ENCODE results near the gene C4orf51. TPM values are rescaled to one million over a fixed set of nuclear protein-coding genes. Genes with fewer than 3 reads are reported as not detected.

Gene C4orf51
- total RNA-seq, 1 experiment from 2014 or later = not detected

DNA sequence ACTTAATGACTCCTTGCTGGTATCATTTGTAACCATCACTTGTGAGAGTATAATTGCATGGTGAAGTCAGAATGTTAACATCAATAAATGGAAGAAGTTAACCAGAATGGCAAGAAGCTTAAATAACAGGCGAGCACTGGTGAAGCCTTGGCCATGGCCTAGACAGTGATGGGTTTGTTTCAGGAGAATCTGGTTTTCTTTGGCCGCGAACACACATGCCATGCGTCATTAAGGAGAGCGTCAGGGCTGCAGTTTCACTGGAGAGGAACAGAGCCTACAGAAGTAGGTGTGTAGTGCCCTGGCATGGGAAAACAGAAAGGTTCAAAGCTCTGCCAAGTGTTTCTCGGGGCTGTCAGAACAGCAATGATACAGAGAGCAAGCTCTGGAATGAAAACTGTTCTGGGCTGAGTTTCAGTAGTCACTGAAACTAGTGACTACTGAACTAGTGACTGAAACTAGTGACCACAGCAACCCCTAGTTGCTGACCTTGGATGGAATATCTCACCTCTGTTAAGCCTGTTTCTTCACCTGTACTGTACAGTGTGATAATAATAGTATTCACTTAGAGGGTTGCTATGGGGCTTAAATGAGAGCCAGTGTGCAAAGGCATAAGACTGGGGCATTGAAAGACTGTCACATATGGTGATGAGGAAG, 93.8 kb downstream of the C4orf51 start:
- POLR2A ChIA-PET (ENCODE audit: low non-redundant PET) = no interaction called here
- no peak overlapping the region for H3K4me3 ChIP-seq (ENCODE audit: low read depth, low read length, poor library complexity, severe bottlenecking)
- H3K27ac ChIP-seq (ENCODE audit: low read depth, low read length, poor library complexity, severe bottlenecking) = no peak overlapping the region
- H3K27me3 ChIP-seq (replicated peaks; ENCODE audit: insufficient read depth, low read depth, low read length, poor library complexity) = no peaks in the 10 kb centered on the region
- H3K4me1 ChIP-seq (ENCODE audit: insufficient read depth, low read length, poor library complexity, severe bottlenecking) = no peaks in the 10 kb centered on the region
- CTCF ChIA-PET = no interaction called here
- no peaks in the 10 kb centered on the region for H3K9me3 ChIP-seq (ENCODE audit: low read depth, low read length, poor library complexity, severe bottlenecking)
- no TSS peak for BruUV-seq (replicated peaks)
- H3K36me3 ChIP-seq (ENCODE audit: insufficient read depth, low read length, poor library complexity, severe bottlenecking) = peaks cover 12% of the 10 kb centered on the region
- DNase-seq (ENCODE audit: low spot score) = no peak
- intact Hi-C loops (cut with micrococcal nuclease; ENCODE audit: unreplicated experiment) = no loop called here
- TF ChIP-seq EZH2 (IDR thresholded peaks at IDR 0.05; ENCODE audit: borderline replicate concordance, low read depth, low read length, poor library complexity, severe bottlenecking) = no peak
- TF ChIP-seq, protein P1, sequence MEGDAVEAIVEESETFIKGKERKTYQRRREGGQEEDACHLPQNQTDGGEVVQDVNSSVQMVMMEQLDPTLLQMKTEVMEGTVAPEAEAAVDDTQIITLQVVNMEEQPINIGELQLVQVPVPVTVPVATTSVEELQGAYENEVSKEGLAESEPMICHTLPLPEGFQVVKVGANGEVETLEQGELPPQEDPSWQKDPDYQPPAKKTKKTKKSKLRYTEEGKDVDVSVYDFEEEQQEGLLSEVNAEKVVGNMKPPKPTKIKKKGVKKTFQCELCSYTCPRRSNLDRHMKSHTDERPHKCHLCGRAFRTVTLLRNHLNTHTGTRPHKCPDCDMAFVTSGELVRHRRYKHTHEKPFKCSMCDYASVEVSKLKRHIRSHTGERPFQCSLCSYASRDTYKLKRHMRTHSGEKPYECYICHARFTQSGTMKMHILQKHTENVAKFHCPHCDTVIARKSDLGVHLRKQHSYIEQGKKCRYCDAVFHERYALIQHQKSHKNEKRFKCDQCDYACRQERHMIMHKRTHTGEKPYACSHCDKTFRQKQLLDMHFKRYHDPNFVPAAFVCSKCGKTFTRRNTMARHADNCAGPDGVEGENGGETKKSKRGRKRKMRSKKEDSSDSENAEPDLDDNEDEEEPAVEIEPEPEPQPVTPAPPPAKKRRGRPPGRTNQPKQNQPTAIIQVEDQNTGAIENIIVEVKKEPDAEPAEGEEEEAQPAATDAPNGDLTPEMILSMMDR (conservative IDR thresholded peaks at IDR 0.05; ENCODE audit: low read depth, low read length) = no peak

DNA sequence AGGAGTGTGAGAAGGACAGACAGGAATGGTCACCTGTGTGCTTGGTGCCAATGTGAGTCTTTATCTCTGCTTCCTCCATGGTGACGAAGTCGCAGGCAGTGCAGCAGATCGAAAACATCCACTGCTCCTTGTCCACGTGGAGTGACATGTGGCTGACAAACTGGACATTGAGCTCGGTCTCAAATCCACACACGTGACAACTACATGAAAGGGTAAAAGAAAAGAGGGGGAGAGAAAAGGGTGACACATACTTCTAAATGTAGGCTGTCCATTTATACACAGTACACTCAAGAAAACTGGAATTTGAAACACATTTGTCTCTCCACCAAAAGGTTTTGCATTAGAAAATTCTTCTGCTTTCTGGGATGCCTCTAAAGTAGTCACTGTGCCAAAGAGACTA, 94.5 kb downstream of the C4orf51 start:
- CTCF ChIA-PET = no interaction called here

DNA sequence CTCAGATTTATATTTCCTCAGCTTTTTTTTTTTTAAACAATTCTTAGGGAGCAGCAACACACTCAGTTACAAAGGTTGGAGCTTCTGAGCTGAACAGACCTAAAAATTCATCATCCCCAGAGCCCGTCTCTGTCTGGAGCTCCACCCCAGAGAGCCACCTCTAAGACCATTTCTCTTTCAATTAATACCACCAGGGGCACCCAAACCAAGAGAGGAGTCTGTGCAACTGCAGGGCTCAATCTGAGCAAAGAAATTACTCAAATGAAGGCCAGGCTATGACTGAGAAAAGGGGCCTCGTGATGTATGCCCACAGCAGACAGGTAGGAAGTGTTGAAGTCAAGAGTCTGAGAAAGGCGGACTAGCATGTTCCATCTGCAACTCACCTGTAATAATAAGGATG, 95.5 kb downstream of the C4orf51 start:
- BruUV-seq (replicated peaks) = no TSS peak
- peaks cover 12% of the 10 kb centered on the region for H3K36me3 ChIP-seq (ENCODE audit: insufficient read depth, low read length, poor library complexity, severe bottlenecking)
- no peaks in the 10 kb centered on the region for H3K27me3 ChIP-seq (replicated peaks; ENCODE audit: insufficient read depth, low read depth, low read length, poor library complexity)
- intact Hi-C loops (cut with micrococcal nuclease; ENCODE audit: unreplicated experiment) = no loop called here
- no peak for TF ChIP-seq EZH2 (IDR thresholded peaks at IDR 0.05; ENCODE audit: borderline replicate concordance, low read depth, low read length, poor library complexity, severe bottlenecking)
- TF ChIP-seq, protein P1 (conservative IDR thresholded peaks at IDR 0.05; ENCODE audit: low read depth, low read length) = 0 out of 2 replicates have a peak, but pooled peaks have one; percentile 16
- no peaks in the 10 kb centered on the region for H3K4me1 ChIP-seq (ENCODE audit: insufficient read depth, low read length, poor library complexity, severe bottlenecking)
- H3K9me3 ChIP-seq (ENCODE audit: low read depth, low read length, poor library complexity, severe bottlenecking) = no peaks in the 10 kb centered on the region
- H3K27ac ChIP-seq (ENCODE audit: low read depth, low read length, poor library complexity, severe bottlenecking) = no peak overlapping the region
- ChIA-PET CTCF (no interaction called here), POLR2A (ENCODE audit: low non-redundant PET) (no interaction called here)
- no peak overlapping the region for H3K4me3 ChIP-seq (ENCODE audit: low read depth, low read length, poor library complexity, severe bottlenecking)
- DNase-seq (ENCODE audit: low spot score) = no peak

More for the DNA sequence above, 94.5 kb downstream of the C4orf51 start:
- intact Hi-C loops (cut with micrococcal nuclease; ENCODE audit: unreplicated experiment) = no loop called here
- Histone ChIP-seq H3K36me3 (ENCODE audit: insufficient read depth, low read length, poor library complexity, severe bottlenecking) (peaks cover 12% of the 10 kb centered on the region), H3K4me1 (ENCODE audit: insufficient read depth, low read length, poor library complexity, severe bottlenecking) (no peaks in the 10 kb centered on the region), H3K27ac (ENCODE audit: low read depth, low read length, poor library complexity, severe bottlenecking) (no peak overlapping the region), H3K9me3 (ENCODE audit: low read depth, low read length, poor library complexity, severe bottlenecking) (no peaks in the 10 kb centered on the region), H3K4me3 (ENCODE audit: low read depth, low read length, poor library complexity, severe bottlenecking) (no peak overlapping the region), H3K27me3 (replicated peaks; ENCODE audit: insufficient read depth, low read depth, low read length, poor library complexity) (no peaks in the 10 kb centered on the region)
- no peak for DNase-seq (ENCODE audit: low spot score)
- TF ChIP-seq, protein P1 (conservative IDR thresholded peaks at IDR 0.05; ENCODE audit: low read depth, low read length) = no peak
- TF ChIP-seq EZH2 (IDR thresholded peaks at IDR 0.05; ENCODE audit: borderline replicate concordance, low read depth, low read length, poor library complexity, severe bottlenecking) = no peak
- POLR2A ChIA-PET (ENCODE audit: low non-redundant PET) = no interaction called here
- no TSS peak for BruUV-seq (replicated peaks)
